Smooth muscle cell of the brain vasculature (primary cell): ENCODE data around the gene PRPSAP1.
"Not testable (repeated sequence)": the region's sequence is repeated elsewhere in the genome, so short reads cannot be mapped to it uniquely, and the experiment has no call there.

ENCODE experiments used
- DNase-seq: peaks from one replicate; pipeline ENCODE4 v3.0.0-alpha.2; 2012; ENCODE audit warnings: low read depth, low spot score

The PRPSAP1 gene

GRCh38 chr17:76278268-76278908 lies 75.3 kb downstream of the PRPSAP1 start:
- DNase-seq: no peak

- DNase-seq: no peak
Measured at GRCh38 chr17:76277300-76278267, 76.1 kb downstream of the PRPSAP1 start.

GRCh38 chr17:76276461-76277299 lies 77.0 kb downstream of the PRPSAP1 start:
- no peak for DNase-seq

GRCh38 chr17:76276069-76276431 lies 77.7 kb downstream of the PRPSAP1 start:
- DNase-seq: no peak

GRCh38 chr17:76275382-76276068 lies 78.2 kb downstream of the PRPSAP1 start:
- no peak for DNase-seq

GRCh38 chr17:76274112-76274956 lies 79.4 kb downstream of the PRPSAP1 start:
- DNase-seq: no peak

- DNase-seq: no peak
Measured at GRCh38 chr17:76273445-76274111, 80.1 kb downstream of the PRPSAP1 start.

- no peak for DNase-seq
Measured at GRCh38 chr17:76272541-76273444, 80.9 kb downstream of the PRPSAP1 start.

- DNase-seq: no peak
Measured at GRCh38 chr17:76271669-76272540, 81.8 kb downstream of the PRPSAP1 start.

- DNase-seq: no peak
Measured at GRCh38 chr17:76270770-76271668, 82.7 kb downstream of the PRPSAP1 start.

GRCh38 chr17:76270127-76270592 lies 83.6 kb downstream of the PRPSAP1 start:
- no peak for DNase-seq

- no peak for DNase-seq
Measured at GRCh38 chr17:76268991-76269981, 84.4 kb downstream of the PRPSAP1 start.

- no peak for DNase-seq
Measured at GRCh38 chr17:76268015-76268749, 85.5 kb downstream of the PRPSAP1 start.

- DNase-seq: not testable (repeated sequence)
Measured at GRCh38 chr17:76267581-76268001, 86.1 kb downstream of the PRPSAP1 start.
